H9 (cell line): ENCODE results near the gene CACNA2D3. TPM values are rescaled to one million over a fixed set of nuclear protein-coding genes. Genes with fewer than 3 reads are reported as not detected.

Experiments
- DNase-seq: peaks from one replicate; pipeline ENCODE4 v3.0.0-alpha.2; 2017
- H2AFZ ChIP-seq: one replicate; pipeline ENCODE4 v1.6.1; 2013; ENCODE audit warnings: mild to moderate bottlenecking, low read length, control low read depth, moderate library complexity
- H2AK5ac ChIP-seq: 2 replicates; pipeline ENCODE4 v1.6.1; 2013; ENCODE audit warnings: low read length, control low read depth, mixed read lengths; ENCODE audit not compliant: insufficient read length
- H2BK120ac ChIP-seq: one replicate; pipeline ENCODE4 v1.6.1; 2013; ENCODE audit warnings: low read depth, mild to moderate bottlenecking, low read length, control low read depth, inconsistent platforms; ENCODE audit not compliant: poor library complexity, severe bottlenecking
- H2BK12ac ChIP-seq: 2 replicates; pipeline ENCODE4 v1.6.1; 2013; ENCODE audit warnings: low read length, control low read depth, mixed read lengths, low read depth; ENCODE audit not compliant: insufficient read length
- H2BK15ac ChIP-seq: 2 replicates; pipeline ENCODE4 v1.6.1; 2013; ENCODE audit warnings: low read depth, low read length, control low read depth
- H2BK20ac ChIP-seq: one replicate; pipeline ENCODE4 v1.6.1; 2013; ENCODE audit warnings: low read depth, mild to moderate bottlenecking, low read length, control low read depth, inconsistent platforms; ENCODE audit not compliant: poor library complexity, severe bottlenecking
- H2BK5ac ChIP-seq: 2 replicates; pipeline ENCODE4 v1.6.1; 2013; ENCODE audit warnings: low read length, control low read depth, mixed read lengths; ENCODE audit not compliant: insufficient read length
- H3K14ac ChIP-seq: 2 replicates; pipeline ENCODE4 v1.6.1; 2013; ENCODE audit warnings: low read length, control low read depth; ENCODE audit not compliant: insufficient read depth
- H3K18ac ChIP-seq: 2 replicates; pipeline ENCODE4 v1.6.1; 2013; ENCODE audit warnings: low read depth, mild to moderate bottlenecking, mixed read lengths, low read length, control low read depth; ENCODE audit not compliant: insufficient read length
- H3K23ac ChIP-seq: 2 replicates; pipeline ENCODE4 v1.6.1; 2013; ENCODE audit warnings: low read length, control low read depth, mixed read lengths, low read depth; ENCODE audit not compliant: insufficient read length
- H3K23me2 ChIP-seq: 2 replicates; pipeline ENCODE4 v1.6.1; 2013; ENCODE audit warnings: low read depth, mild to moderate bottlenecking, mixed read lengths, low read length, control low read depth; ENCODE audit not compliant: insufficient read length, poor library complexity, severe bottlenecking
- H3K27ac ChIP-seq: 2 replicates; pipeline ENCODE4 v1.5.1; 2013; ENCODE audit warnings: low read length, control low read depth, mixed read lengths, low read depth; ENCODE audit not compliant: insufficient read length
- H3K27me3 ChIP-seq: 2 replicates; pipeline ENCODE4 v1.6.1; 2013; ENCODE audit warnings: low read length, control low read depth, inconsistent platforms; ENCODE audit not compliant: insufficient read depth
- H3K4ac ChIP-seq: 2 replicates; pipeline ENCODE4 v1.6.1; 2013; ENCODE audit warnings: low read depth, mild to moderate bottlenecking, control low read depth, inconsistent platforms, low read length, moderate library complexity
- H3K4me1 ChIP-seq: 2 replicates; pipeline ENCODE4 v1.6.1; 2013; ENCODE audit warnings: low read length, control low read depth, inconsistent platforms; ENCODE audit not compliant: insufficient read depth
- H3K4me2 ChIP-seq: 2 replicates; pipeline ENCODE4 v1.6.1; 2013; ENCODE audit warnings: low read length, control low read depth, mixed read lengths; ENCODE audit not compliant: insufficient read length, insufficient read depth
- H3K56ac ChIP-seq: 2 replicates; pipeline ENCODE4 v1.6.1; 2013; ENCODE audit warnings: low read depth, mild to moderate bottlenecking, mixed read lengths, low read length, control low read depth; ENCODE audit not compliant: insufficient read length
- H3K79me1 ChIP-seq: 2 replicates; pipeline ENCODE4 v1.6.1; 2013; ENCODE audit warnings: low read depth, mild to moderate bottlenecking, moderate library complexity, low read length, control low read depth, inconsistent platforms; ENCODE audit not compliant: insufficient read depth, poor library complexity, severe bottlenecking
- H3K79me2 ChIP-seq: 2 replicates; pipeline ENCODE4 v1.6.1; 2013; ENCODE audit warnings: low read length, control low read depth, inconsistent platforms; ENCODE audit not compliant: insufficient read depth
- H3K9ac ChIP-seq: 2 replicates; pipeline ENCODE4 v1.6.1; 2013; ENCODE audit warnings: low read length, control low read depth, mixed read lengths; ENCODE audit not compliant: insufficient read length; ENCODE audit errors: extremely low read depth
- H3K9me3 ChIP-seq: one replicate; pipeline ENCODE4 v1.6.1; 2013; ENCODE audit warnings: low read depth, low read length, inconsistent platforms; ENCODE audit not compliant: control insufficient read depth
- H3T11ph ChIP-seq: one replicate; pipeline ENCODE4 v1.6.1; 2013; ENCODE audit warnings: mild to moderate bottlenecking, low read length, control low read depth, inconsistent platforms
- H4K20me1 ChIP-seq: one replicate; pipeline ENCODE4 v1.6.1; 2013; ENCODE audit not compliant: control insufficient read depth, insufficient read length, insufficient read depth
- H4K5ac ChIP-seq: 2 replicates; pipeline ENCODE4 v1.6.1; 2013; ENCODE audit warnings: low read depth, mild to moderate bottlenecking, mixed read lengths, low read length, control low read depth; ENCODE audit not compliant: insufficient read length
- H4K8ac ChIP-seq: replicated peaks from 2 replicates; pipeline ENCODE4 v1.6.1; 2013; ENCODE audit warnings: low read length, control low read depth, mixed read lengths, low read depth; ENCODE audit not compliant: insufficient read length
- H4K91ac ChIP-seq: 2 replicates; pipeline ENCODE4 v1.6.1; 2013; ENCODE audit warnings: low read depth, mild to moderate bottlenecking, moderate library complexity, mixed read lengths, low read length, control low read depth; ENCODE audit not compliant: insufficient read length
- H3K27ac Mint-ChIP-seq, 3 experiments: 2 replicates in 2 of 3; 3 replicates in 1 of 3; pipeline ENCODE4 v1.8.0; 2020 to 2021; ENCODE audit warnings: mixed read lengths in 3 of 3, mild to moderate bottlenecking in 1 of 3, moderate library complexity in 1 of 3
- H3K27me3 Mint-ChIP-seq: 2 replicates; pipeline ENCODE4 v1.8.0; 2021; ENCODE audit warnings: low read depth, mild to moderate bottlenecking, moderate library complexity, mixed read lengths
- H3K36me3 Mint-ChIP-seq, 3 experiments: 2 replicates in 2 of 3; 3 replicates in 1 of 3; pipeline ENCODE4 v1.8.0; 2020 to 2021; ENCODE audit warnings: low read depth in 3 of 3, mixed read lengths in 3 of 3; ENCODE audit not compliant: insufficient read depth in 1 of 3
- H3K4me1 Mint-ChIP-seq, 2 experiments: 2 replicates each; pipeline ENCODE4 v1.8.0; 2020; ENCODE audit warnings: mixed read lengths in 2 of 2
- H3K4me3 Mint-ChIP-seq, 2 experiments: 2 replicates in 1 of 2; 3 replicates in 1 of 2; pipeline ENCODE4 v1.8.0; 2020 to 2021; ENCODE audit warnings: mild to moderate bottlenecking in 2 of 2, mixed read lengths in 2 of 2, moderate library complexity in 1 of 2
- H3K9me3 Mint-ChIP-seq, 2 experiments: 2 replicates in 1 of 2; 3 replicates in 1 of 2; pipeline ENCODE4 v1.8.0; 2020; ENCODE audit warnings: mild to moderate bottlenecking in 2 of 2, mixed read lengths in 2 of 2, moderate library complexity in 1 of 2
- WGBS: extraction: QIAGEN DNeasy Blood & Tissue Kit; methylation state at CpG from one replicate; pipeline ENCODE4 v1.1.7; 2013; ENCODE audit warnings: missing lambda C conversion rate, low lambda C conversion rate, mixed read lengths; ENCODE audit not compliant: insufficient read length; ENCODE audit errors: extremely low coverage; 5-methylcytosine and 5-hydroxymethylcytosine counted together
- total RNA-seq: library from RNA; stranded (reverse); gene quantifications from 2 replicates; pipeline ENCODE4 v1.2.1, GENCODE V29; 2021
- TF ChIP-seq, protein P1 (sequence below): fragments of 200-600 bp; sonication (generic); conservative IDR thresholded peaks from 3 replicates; pipeline ENCODE4 v1.8.0; 2021; ENCODE audit warnings: antibody characterized with exemption, mild to moderate bottlenecking

CACNA2D3 gene
- total RNA-seq, 1 experiment from 2014 or later: 3.2 TPM

- TF ChIP-seq, protein P1, sequence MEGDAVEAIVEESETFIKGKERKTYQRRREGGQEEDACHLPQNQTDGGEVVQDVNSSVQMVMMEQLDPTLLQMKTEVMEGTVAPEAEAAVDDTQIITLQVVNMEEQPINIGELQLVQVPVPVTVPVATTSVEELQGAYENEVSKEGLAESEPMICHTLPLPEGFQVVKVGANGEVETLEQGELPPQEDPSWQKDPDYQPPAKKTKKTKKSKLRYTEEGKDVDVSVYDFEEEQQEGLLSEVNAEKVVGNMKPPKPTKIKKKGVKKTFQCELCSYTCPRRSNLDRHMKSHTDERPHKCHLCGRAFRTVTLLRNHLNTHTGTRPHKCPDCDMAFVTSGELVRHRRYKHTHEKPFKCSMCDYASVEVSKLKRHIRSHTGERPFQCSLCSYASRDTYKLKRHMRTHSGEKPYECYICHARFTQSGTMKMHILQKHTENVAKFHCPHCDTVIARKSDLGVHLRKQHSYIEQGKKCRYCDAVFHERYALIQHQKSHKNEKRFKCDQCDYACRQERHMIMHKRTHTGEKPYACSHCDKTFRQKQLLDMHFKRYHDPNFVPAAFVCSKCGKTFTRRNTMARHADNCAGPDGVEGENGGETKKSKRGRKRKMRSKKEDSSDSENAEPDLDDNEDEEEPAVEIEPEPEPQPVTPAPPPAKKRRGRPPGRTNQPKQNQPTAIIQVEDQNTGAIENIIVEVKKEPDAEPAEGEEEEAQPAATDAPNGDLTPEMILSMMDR: no peak
- H3T11ph ChIP-seq: no peak overlapping the region
- Mint-ChIP-seq H3K4me1 (peaks cover 20 to 34% of the 10 kb centered on the region in 2 experiments), H3K9me3 (no peaks in the 10 kb centered on the region), H3K27me3 (peaks cover 4% of the 10 kb centered on the region), H3K36me3 (no peaks in the 10 kb centered on the region), H3K27ac (peak overlapping the region in 1 of 3 experiments; percentile 45; a peak in 1 of 7 replicates), H3K4me3 (no peak overlapping the region)
- no peaks in the 10 kb centered on the region for H4K20me1 ChIP-seq
- DNase-seq: no peak
- no peak overlapping the region for H3K23ac ChIP-seq
- no peak overlapping the region for H2BK15ac ChIP-seq
- H4K8ac ChIP-seq: no peak overlapping the region
- H3K23me2 ChIP-seq: no peaks in the 10 kb centered on the region
- no peak overlapping the region for H3K4me2 ChIP-seq
- no peaks in the 10 kb centered on the region for H3K9me3 ChIP-seq
- no peak overlapping the region for H3K4ac ChIP-seq
- no peak overlapping the region for H2AFZ ChIP-seq
- no peaks in the 10 kb centered on the region for H3K79me2 ChIP-seq
- H3K27ac ChIP-seq: no peak overlapping the region
- no peak overlapping the region for H2BK5ac ChIP-seq
- H3K27me3 ChIP-seq: no peaks in the 10 kb centered on the region
- no peak overlapping the region for H2BK12ac ChIP-seq
- H3K9ac ChIP-seq: no peak overlapping the region
- no peak overlapping the region for H2AK5ac ChIP-seq
- H3K4me1 ChIP-seq: no peaks in the 10 kb centered on the region; the same call in 1 of the 2 replicates
- no peaks in the 10 kb centered on the region for H3K79me1 ChIP-seq
- H3K18ac ChIP-seq: no peak overlapping the region
- no CpG with 5 or more reads among the region's 9 CpGs for WGBS
- no peak overlapping the region for H3K56ac ChIP-seq
- H4K91ac ChIP-seq: no peak overlapping the region
- H4K5ac ChIP-seq: no peak overlapping the region
- H2BK20ac ChIP-seq: no peak overlapping the region
- H3K14ac ChIP-seq: no peak overlapping the region
- no peak overlapping the region for H2BK120ac ChIP-seq
Observed at GRCh38 chr3:54138937-54139547, 16.7 kb downstream of the CACNA2D3 start.
